GM20431 (cell line): ENCODE results near the gene RGS6.
"Not testable (repeated sequence)": the region's sequence is repeated elsewhere in the genome, so short reads cannot be mapped to it uniquely, and the experiment has no call there.

Source experiments
- in situ Hi-C: fragments of 300-500 bp; cut with MseI, MboI; formaldehyde crosslinking; loops from one replicate; pipeline ENCODE4 v1.15.0; 2020; ENCODE audit warnings: low sequenced_read_pairs; ENCODE audit not compliant: unreplicated experiment

RGS6 gene

DNA sequence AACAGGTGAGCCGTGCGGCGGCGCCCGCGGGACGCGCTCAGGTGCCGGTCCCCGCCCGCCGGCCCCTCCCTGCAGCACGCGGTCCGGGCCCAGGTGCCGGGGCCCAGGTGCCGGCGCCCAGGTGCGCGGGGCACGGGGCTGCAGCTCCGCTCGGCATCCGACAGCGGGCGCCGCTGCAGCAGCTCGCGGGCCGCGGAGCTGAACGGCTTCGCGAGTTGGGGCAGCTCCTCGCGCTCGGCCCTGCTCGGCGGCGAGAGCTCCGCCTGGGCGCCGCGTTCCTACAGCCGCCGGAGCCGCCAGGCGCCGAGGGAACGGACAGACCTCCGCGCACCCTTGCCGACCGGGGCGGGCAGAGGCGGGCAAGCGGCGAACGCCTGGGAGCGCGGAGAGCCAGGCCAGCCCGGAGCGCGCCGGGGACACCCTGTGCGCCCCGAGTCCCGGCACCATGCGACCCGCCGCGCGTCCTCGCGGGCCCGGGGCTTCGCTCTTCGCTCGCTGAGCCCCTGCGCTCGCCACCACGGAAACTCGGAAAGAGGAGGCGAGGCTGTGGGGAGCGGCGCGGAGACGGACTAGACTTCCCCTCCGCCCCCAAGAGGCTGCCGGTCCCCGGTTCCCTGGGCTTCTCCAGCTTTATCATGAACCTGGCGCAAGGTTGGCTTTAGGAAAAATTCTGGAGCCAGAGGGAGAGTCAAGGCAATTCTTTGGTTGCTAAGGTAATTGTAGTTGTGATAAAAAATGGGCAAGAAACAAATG, at the start of gene RGS6:
Gene RGS6 (plus strand): TSS at position 201 of the 753 bp plus-strand sequence.
- in situ Hi-C loops = no loop called here

DNA sequence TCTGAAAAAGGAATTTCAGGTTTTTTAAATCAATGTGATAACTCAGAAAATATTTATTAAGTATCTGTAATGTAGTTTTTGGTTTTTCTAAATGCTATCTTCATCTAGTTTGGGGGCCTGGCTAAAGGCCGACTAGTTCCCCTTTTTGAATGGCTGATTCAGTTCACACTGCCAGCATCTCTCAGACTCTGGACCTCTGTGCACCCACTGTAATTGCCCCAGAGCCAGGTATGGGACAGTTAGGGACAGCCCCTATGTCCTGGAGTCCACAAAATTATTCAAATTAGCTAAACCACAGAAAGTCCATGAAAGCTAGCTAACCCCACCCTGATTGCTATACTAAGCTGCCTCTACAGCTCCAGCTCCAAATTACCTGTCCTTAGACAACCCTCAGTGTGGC, 49.1 kb upstream of the RGS6 start:
- in situ Hi-C loops = no loop called here

DNA sequence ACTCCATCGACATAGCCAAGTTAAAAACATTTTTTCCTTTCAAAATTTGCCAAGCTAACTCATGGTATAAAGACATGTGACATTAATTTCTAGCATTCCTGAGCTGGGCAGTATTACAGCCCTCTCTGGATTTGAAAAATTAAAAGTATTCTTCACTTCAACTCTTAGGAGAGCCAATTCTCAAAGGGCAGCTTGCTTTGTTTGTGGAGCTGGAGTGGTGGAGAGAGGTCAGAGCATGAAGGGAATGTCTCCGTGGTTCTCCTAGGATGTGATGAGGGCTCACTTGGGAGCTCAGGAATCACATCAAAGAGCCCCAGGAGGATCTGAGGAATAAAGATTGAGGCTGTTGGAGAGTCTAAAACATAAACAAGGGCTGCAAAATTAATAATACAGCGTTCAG, 46.9 kb upstream of the RGS6 start:
- in situ Hi-C loops = no loop called here

DNA sequence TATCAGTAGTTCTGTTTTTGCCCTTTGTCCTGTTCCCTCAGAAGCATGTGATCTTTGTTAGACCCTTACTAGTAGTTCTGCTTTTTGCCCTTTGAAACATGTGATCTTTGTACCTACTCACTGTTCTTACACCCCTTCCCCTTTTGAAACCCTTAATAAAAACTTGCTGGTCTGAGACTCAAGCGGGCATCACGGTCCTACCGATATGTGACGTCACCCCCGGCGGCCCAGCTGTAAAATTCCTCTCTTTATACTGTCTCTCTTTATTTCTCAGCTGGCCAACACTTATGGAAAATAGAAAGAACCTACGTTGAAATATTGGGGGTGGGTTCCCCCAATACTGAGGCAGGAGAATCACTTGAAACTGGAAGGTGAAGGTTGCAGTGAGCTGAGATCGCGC, 44.4 kb upstream of the RGS6 start:
- in situ Hi-C loops = not testable (repeated sequence)

DNA sequence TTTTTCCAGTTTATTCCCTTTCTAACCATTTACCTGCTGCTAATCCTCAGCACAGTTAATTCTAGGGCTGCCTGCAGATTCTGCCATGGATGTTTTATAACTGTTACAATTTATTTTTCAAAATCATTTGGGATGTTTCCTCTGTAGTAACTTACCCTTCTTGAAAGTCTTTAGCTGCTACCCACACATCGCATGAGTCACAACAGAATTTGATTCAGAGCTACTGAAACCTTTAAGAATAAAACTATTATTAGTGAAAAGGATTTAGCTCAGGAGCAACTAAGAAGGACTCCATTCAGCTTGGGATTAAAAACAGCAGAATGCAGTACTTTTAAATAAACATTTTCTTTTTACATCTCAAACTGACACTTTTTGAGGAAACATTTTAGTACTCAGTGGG, 41.7 kb upstream of the RGS6 start:
- in situ Hi-C loops = no loop called here

DNA sequence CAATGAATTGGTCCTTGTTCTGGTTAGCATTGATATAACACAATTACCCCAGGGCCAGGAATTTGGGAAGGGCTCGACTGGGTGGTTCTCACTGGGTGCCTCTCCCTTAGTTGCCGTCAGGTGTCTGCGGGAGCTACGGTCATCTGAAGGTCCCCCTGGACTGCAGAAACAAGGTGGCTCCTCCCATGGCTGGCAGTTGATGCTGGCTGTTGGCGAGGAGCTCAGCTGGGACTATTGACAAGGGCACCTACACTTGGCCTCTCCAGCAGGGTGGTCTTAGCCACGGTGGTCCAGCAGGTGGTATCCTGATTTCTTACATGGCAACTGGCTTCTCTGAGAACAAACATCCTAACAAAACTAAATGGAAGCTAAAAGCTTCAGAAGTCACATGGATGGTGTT, 41.0 kb upstream of the RGS6 start:
- in situ Hi-C loops = no loop called here

DNA sequence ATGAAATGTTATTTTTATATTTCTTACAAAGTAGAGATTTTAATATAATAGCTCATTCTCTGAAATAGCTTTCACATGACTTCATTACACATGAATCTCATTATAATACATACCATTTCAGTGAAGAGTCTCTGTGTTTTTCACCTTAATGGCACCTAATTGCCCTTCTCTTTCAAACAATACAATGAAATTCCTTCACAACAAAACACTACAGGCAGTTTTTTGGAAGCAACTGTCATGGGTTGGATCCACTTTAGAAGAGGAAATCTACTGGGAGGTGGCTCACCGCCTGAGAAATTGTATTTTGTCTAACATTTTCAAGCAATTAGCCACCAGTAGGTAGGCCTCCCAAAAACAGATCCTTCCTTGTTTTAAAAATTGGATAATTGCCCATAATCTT, 40.3 kb upstream of the RGS6 start:
- in situ Hi-C loops = no loop called here

DNA sequence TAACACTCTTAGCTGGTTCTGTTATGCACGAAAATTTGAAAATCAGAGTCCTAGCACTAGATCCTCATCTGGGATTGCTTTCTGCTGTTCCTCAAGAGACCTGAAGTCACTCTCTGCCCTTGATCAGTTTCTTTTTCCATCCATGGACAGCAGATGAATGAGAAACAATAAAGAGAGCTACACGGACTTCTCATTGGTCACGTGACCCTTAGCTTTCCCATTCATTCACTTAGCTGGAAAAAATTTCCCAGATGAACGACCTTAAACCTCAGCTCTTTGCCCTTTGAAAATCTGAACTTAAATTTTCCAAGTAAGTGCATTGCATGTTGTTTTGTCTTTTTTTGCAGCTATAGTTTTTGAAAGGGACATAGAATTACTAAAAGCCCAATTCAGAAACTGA, 27.2 kb upstream of the RGS6 start:
- in situ Hi-C loops = no loop called here

DNA sequence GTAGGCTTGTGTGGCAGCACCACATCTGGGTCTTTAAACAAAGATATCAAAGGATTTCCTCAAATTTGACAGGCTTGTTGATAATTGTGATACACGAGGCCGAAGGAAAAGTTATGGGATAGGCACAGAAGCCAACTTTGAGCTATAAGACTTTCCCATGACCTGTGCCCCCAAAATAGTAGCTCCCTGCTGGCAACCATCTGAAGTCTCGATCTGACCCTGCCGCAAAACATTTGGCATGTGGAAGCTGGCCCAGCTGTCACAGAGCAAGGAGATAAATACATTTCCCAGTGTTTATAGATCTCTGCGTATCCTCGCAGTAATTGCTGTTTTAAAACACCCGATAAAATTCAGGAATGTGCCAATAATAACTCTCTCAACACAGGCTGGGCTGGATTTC, 26.4 kb upstream of the RGS6 start:
- in situ Hi-C loops = no loop called here

DNA sequence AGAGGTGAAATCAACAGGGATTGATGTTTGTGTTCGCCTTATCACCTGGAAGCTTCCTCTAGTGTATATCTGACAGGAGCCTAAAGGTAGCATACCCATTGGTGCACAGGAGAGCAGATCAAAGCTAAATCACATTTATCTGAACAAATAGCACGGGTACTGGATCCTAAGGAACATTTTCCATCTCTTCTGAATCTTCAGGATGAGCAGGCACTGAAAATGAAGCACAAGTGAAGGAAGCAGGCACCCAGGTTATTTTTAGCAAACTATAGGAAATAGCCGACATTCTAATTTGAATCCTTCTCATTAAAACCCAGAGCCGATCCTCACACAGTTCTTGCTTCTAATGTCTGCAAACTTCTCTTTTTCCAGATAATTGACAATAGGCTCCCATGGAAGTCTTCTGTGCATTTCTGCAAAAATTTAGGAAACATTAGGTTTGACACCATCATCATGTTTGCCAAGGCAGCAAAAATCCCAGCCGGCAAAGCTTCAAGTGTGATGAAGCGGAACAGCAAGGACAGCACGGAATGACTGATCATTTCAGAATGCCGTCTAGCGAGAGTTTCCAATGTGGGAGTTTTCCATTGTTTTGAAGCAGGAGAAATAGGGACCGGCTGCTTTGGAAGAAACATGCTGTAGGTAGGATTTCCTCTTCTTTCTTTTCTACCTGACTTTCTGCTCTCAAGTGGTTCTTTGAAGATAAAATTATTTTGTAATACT, 24.3 kb upstream of the RGS6 start:
- in situ Hi-C loops = no loop called here

DNA sequence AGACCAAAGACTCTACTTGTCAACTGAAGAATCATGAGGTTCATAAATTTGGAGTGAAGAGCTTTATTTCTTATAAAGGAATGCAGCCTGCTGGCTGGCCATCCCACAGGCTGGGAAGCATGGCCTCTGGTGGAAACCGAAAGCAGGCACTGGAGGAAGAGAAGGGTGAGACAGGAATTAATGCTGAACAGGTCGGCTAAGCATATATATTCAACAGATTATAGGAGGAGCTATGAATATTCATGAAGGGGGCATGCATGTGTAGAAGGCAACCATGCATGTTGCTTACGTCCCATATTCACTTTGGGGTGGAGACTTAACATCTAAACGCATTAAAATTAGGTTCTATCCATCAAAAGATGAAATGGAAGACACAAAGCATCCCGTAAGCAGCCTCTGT, 20.6 kb upstream of the RGS6 start:
- in situ Hi-C loops = no loop called here

DNA sequence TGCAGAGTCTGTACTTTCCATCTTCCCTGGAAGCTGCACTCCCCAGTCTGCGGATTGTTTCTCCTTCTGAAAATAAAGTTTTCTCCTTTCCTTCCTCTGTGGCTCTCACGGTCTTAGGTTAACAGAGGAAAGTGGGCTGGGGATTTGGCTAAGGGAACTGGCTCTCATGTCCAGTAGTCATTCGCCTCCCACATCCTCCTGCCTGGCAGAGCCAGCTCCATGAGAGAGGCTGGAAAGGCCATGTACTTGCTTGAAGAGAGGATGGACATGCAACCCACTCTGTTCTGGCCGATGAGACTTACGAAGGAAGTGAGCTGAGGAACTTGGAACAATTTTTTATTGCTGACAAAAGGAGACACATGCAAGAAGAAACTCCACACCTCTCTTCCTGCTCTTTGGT, 18.9 kb upstream of the RGS6 start:
- in situ Hi-C loops = no loop called here

DNA sequence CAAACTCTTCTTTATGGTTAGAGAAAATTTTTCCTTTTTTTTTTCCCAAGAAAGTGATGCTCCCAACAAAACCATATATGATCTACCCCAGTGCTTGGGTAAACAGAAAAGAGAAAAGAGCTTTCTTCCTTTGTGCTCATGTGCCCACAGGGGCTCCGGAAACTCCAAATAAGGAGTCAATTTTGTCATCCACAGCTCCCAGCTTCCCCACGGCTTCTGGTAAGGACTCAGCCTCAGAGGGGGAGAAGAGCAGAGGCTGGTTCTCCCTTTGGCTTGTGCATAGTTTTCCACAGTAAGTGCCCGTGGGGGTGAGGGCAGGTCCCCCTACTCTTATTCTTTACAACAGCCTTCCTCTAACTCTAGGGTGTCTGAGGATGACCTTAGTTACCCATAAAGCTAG, 13.3 kb upstream of the RGS6 start:
- in situ Hi-C loops = no loop called here

DNA sequence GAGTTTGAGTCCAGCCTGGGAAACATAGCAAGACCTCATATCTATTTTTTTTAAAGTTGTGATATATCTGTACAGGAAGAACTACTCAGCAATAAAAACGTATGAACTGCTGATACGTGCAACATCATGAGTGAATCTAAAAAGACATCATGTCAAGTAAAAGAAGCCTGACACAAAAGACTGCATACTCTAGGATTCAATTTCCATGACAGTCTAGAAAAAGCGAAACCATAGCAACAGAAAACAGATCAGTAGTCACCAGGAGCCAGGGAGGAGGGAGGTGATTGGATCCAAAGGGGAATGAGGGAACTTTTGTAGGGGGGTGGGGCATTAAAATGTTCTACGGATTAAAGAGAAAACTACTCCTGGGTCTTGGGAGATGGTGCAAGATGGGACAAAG, 8.7 kb upstream of the RGS6 start:
- in situ Hi-C loops = no loop called here

DNA sequence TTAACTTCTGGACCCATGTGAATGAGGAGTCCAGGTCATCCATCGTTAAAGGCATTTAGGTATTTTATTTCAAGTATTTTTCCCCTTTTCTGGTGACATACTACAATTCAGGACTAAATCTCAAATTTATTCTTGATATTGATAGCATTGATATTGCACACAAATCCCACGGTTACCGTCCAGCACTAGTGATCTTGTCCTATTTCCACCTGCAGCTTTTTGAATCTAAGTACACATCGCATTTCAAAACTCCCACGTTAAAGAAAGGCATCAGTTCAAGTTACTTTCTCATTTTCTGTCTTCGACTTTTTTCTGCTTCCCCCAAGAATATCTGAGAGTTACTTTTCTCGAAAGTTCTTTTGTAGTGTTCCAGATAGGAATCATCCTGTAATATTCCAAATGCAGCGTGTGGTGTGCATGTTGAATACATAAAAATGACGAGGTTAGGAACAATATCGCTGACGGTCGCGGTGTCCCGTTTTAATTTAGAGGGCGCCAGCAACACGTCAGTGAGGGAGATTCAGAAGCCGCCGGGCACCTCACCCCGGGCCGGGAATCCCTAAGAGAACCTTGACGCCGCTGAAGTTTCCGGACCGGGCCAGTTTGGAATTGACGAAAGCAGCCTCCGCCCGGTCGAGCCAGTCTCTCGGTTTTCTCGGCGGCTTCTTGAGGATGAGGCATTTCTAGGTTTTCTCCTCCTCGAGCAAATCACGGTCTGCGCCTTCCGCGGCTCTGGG, 569 bp upstream of the RGS6 start:
- in situ Hi-C loops = no loop called here

DNA sequence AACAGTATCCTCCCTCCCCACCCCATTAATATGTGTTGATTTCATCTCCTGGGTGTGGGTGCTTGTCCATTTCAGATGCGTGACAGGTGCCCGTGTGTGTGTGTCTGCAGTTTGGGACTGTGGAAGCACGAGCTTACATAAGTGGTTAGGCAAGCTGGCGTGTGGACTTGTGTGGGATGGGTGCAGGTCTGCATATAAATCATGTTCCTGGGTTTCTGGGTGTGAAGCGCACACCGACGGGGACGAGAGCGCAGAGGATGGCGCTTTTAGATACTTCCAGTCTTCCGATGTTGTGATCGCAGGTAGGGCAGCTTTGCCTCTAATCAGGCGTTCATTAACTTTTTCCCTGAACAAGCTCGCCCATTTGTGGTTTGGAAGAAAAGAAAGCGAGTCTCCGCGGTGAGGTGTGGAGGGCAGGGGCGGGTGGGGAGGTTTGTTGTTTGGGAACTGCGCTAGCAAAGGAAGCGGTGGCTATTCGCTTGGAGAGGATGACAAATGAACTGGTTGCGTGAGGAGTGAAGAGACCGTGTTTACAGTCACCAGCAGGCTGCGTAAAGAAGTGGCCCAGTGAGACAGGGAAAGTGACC, 865 bp downstream of the RGS6 start:
- in situ Hi-C loops = no loop called here

DNA sequence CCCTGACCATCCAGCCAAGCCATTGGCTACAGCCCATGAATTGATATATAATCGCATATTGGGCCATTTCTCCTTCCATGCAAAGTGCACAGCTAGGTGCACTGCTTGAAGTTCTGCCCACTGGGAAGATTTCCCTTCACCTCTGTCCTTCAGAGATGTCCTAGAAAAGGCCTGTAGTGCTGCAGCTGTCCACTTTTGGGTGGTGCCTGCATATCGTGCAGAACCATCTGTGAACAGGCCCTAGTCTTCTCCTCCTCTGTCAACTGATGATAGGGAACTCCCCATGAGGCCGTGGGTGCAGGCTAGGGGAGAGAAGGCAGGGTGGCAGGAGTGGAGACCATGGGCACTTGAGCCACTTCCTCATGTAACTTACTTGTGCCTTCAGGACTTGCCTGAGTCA, 6.0 kb downstream of the RGS6 start:
- in situ Hi-C loops = not testable (repeated sequence)

DNA sequence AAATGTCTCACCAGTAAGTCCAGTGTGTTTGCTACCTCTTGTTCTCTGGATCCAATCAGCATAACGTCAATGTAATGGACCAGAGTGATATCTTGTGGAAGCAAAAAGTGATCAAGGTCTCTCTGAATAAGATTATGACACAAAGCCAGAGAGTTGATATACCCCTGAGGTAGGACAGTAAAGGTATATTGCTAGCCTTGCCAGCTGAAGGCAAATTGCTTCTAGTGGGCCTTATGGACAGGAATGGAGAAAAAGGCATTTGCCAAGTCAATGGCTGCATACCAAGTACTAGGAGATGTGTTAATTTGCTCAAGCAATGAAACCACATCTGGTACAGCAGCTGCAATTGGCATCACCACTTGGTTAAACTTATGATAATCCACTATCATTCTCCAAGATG, 7.1 kb downstream of the RGS6 start:
- in situ Hi-C loops = not testable (repeated sequence)

DNA sequence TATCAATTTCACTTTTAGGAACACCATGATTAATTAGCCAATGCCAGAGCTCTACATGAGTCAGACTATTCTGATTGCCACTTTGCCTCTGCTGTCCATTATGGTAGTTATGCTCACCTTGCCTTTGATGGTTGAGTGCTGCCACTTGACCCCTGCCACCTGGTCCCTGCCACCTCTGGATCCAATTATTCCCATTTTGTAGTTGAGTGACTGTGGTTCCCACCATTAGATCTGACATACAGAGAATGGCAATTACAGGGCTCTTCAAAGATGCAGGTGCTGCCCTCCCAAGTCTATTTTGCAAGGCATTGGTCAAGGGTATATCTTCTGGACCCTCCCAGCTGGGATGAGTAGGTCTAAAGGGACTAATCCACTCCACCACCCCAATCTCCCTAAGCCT, 8.3 kb downstream of the RGS6 start:
- in situ Hi-C loops = not testable (repeated sequence)

DNA sequence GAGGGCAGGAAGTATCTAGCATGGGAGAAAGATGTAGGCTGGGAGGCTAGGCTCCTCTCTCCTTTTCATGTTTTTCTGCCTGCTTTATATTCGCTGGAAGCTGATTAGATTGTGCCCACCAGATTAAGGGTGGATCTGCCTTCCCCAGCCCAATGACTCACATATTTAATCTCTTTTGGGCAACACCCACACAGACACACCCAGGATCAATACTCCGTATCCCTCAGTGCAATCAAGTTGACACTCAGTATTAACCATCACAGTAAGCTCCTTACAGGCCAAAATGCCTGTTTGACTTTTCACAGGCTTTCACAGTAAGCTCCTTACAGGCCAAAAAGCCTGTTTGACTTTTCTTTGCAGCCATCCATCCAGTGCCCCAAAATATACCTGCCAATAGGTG, 9.4 kb downstream of the RGS6 start:
- in situ Hi-C loops = not testable (repeated sequence)
